Head of caudate nucleus (tissue), 42 donors: Measurements from ENCODE around the gene PSME1.

ENCODE experiments used
- DNase-seq, 42 donors: peaks; one replicate each; pipeline versions ENCODE4 v3.0.0 to v3.0.0-alpha.2; 2020 to 2021; ENCODE audit warnings: mixed read lengths in 7 of 42
- intact Hi-C: fragments of 100-400 bp; cut with DNase I; formaldehyde crosslinking; loops from one replicate; pipeline ENCODE4 v1.15.0; 2022

Gene PSME1

GRCh38 chr14:24160499-24160849 lies 24.5 kb downstream of the PSME1 start:
- intact Hi-C loops = no loop called here
- DNase-seq = no peak

GRCh38 chr14:24160850-24161804 lies 25.1 kb downstream of the PSME1 start, which contains the start of gene IRF9:
Gene IRF9 (plus strand): TSS chr14:24161265. CDS start chr14:24162145, 880 bp downstream.
- DNase-seq = peak; percentile 89 to 100 (median 97)
- intact Hi-C loops = no loop called here

- intact Hi-C loops = no loop called here
- DNase-seq = peak in 2 of 42 donors; percentile 26 to 55
These were observed 26.1 kb downstream of the PSME1 start for GRCh38 chr14:24162093-24162492.

GRCh38 chr14:24164518-24164991 lies 28.6 kb downstream of the PSME1 start:
- intact Hi-C loops = no loop called here
- no peak for DNase-seq

- DNase-seq = no peak
These were observed 29.8 kb downstream of the PSME1 start for GRCh38 chr14:24165785-24166184.

GRCh38 chr14:24167469-24168114 lies 31.6 kb downstream of the PSME1 start:
- no peak for DNase-seq
- intact Hi-C loops = no loop called here

More at GRCh38 chr14:24165785-24166184, 29.8 kb downstream of the PSME1 start:
- intact Hi-C loops = no loop called here

GRCh38 chr14:24171422-24172260 lies 35.6 kb downstream of the PSME1 start, which contains the start of gene REC8:
Gene REC8 (plus strand): TSS chr14:24172080. CDS start chr14:24172553, 473 bp downstream.
- intact Hi-C loops = no loop called here
- DNase-seq = peak; percentile 87 to 99 (median 96)

GRCh38 chr14:24172261-24172860 lies 36.4 kb downstream of the PSME1 start:
- DNase-seq = peak in 12 of 42 donors; percentile 21 to 55 (median 37)
- intact Hi-C loops = no loop called here

GRCh38 chr14:24172871-24173281 lies 36.9 kb downstream of the PSME1 start:
- intact Hi-C loops = no loop called here
- peak in 7 of 42 donors; percentile 15 to 46 (median 23) for DNase-seq

GRCh38 chr14:24176599-24176998 lies 40.6 kb downstream of the PSME1 start:
- intact Hi-C loops = no loop called here
- DNase-seq = no peak

GRCh38 chr14:24177041-24177825 lies 41.2 kb downstream of the PSME1 start:
- no peak for DNase-seq
- intact Hi-C loops = no loop called here

- intact Hi-C loops = no loop called here
- no peak for DNase-seq
These were observed 41.9 kb downstream of the PSME1 start for GRCh38 chr14:24177891-24178290.

GRCh38 chr14:24178399-24179178 lies 42.6 kb downstream of the PSME1 start:
- no peak for DNase-seq
- intact Hi-C loops = no loop called here

- intact Hi-C loops = no loop called here
- DNase-seq = no peak
These were observed 43.4 kb downstream of the PSME1 start for GRCh38 chr14:24179294-24179960.

- intact Hi-C loops = no loop called here
- DNase-seq = peak in 6 of 42 donors; percentile 33 to 72 (median 38)
These were observed 44.2 kb downstream of the PSME1 start for GRCh38 chr14:24179961-24180796.
